ENCODE measurements around the gene NFAM1. TPM values are rescaled to one million over a fixed set of nuclear protein-coding genes. Genes with fewer than 3 reads are reported as not detected.

NFAM1 gene
- total RNA-seq, 5 donors from 2014 or later (not counting 1 experiment from before 2014, with no cell fraction given) = 0.07 to 0.32 (median 0.18) TPM

DNA sequence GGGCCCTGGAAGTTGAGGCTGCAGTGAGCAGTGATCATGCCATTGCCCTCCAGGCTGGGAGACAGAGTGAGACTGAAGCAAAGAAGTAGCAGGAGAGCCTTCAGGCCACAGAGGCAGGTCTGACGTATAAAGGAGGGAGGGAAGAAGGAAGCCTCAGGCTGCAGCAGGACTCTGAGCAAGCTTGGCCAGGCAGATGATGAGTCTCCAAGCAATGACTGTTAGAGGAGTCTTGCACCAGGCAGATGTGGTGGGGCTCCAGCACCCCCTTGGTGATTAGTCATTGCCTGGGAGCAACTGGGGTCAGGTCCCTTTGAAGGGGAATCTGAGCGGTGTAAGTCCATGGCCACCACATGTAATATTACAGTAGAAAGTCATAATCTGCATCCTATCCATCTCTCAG lies 36.6 kb upstream of the NFAM1 start:
- no peak overlapping the region for H3K27ac Mint-ChIP-seq
- H3K4me3 Mint-ChIP-seq = no peak overlapping the region
- peaks cover 0 to 13% of the 10 kb centered on the region in 2 experiments for H3K27me3 ChIP-seq (replicated peaks in 1 of 2; ENCODE audit: control insufficient read depth in 2 of 2, extremely low read depth in 1 of 2, insufficient read depth in 2 of 2, low read length in 1 of 2)
- 78% methylated on average over 1 of the region's 2 CpGs for WGBS (ENCODE audit: insufficient coverage)
- no peak overlapping the region for H3K4me3 ChIP-seq (ENCODE audit: control insufficient read depth in 1 of 2, extremely low read depth in 1 of 2, low read length in 1 of 2)
- no peaks in the 10 kb centered on the region for H3K9me3 ChIP-seq
- ChIA-PET CTCF (no interaction called here), POLR2A (no interaction called here)
- H3K4me1 ChIP-seq (ENCODE audit: control insufficient read depth in 1 of 2, extremely low read depth in 1 of 2, insufficient read depth in 2 of 2, low read length in 2 of 2) = no peaks in the 10 kb centered on the region
- no peak for DNase-seq
- H3K27me3 Mint-ChIP-seq = peaks cover 6 to 9% of the 10 kb centered on the region in 2 donors
- no peaks in the 10 kb centered on the region for H3K36me3 ChIP-seq (ENCODE audit: control insufficient read depth in 2 of 2, extremely low read depth in 1 of 2, insufficient read depth in 1 of 2, low read length in 1 of 2)
- ATAC-seq (replicated peaks in 1 of 4) = no peak
- no peaks in the 10 kb centered on the region for H3K9me3 Mint-ChIP-seq
- no peaks in the 10 kb centered on the region for H3K4me1 Mint-ChIP-seq
- no peak overlapping the region for H3K27ac ChIP-seq (ENCODE audit: low read length)
- no peaks in the 10 kb centered on the region for H3K36me3 Mint-ChIP-seq

- Mint-ChIP-seq H3K27ac (no peak overlapping the region), H3K4me1 (peaks cover 0 to 8% (median 0%) of the 10 kb centered on the region in 3 donors), H3K36me3 (no peaks in the 10 kb centered on the region), H3K27me3 (peaks cover 22 to 40% of the 10 kb centered on the region in 2 donors), H3K4me3 (no peak overlapping the region), H3K9me3 (no peaks in the 10 kb centered on the region)
- Histone ChIP-seq H3K9me3 (no peaks in the 10 kb centered on the region), H3K27ac (ENCODE audit: low read length) (no peak overlapping the region), H3K4me3 (ENCODE audit: control insufficient read depth in 1 of 2, extremely low read depth in 1 of 2, low read length in 1 of 2) (no peak overlapping the region), H3K36me3 (ENCODE audit: control insufficient read depth in 2 of 2, extremely low read depth in 1 of 2, insufficient read depth in 1 of 2, low read length in 1 of 2) (no peaks in the 10 kb centered on the region), H3K27me3 (replicated peaks in 1 of 2; ENCODE audit: control insufficient read depth in 2 of 2, extremely low read depth in 1 of 2, insufficient read depth in 2 of 2, low read length in 1 of 2) (peaks cover 0 to 37% of the 10 kb centered on the region in 2 experiments), H3K4me1 (ENCODE audit: control insufficient read depth in 1 of 2, extremely low read depth in 1 of 2, insufficient read depth in 2 of 2, low read length in 2 of 2) (no peaks in the 10 kb centered on the region)
- DNase-seq (no peak), ATAC-seq (replicated peaks in 1 of 4) (no peak)
- ChIA-PET POLR2A (no interaction called here), CTCF (interaction anchor here in 1 of 2 donors (0.6 kb wide), 1 partner anchor 291 kb away, joined by 3 read pairs; no protein-coding TSS in a partner anchor)
- no CpG with 5 or more reads among the region's 1 CpG for WGBS (ENCODE audit: insufficient coverage)
Observed at GRCh38 chr22:42462016-42462415, 29.8 kb upstream of the NFAM1 start.

- peaks cover 0 to 34% of the 10 kb centered on the region in 2 experiments for H3K27me3 ChIP-seq (replicated peaks in 1 of 2; ENCODE audit: control insufficient read depth in 2 of 2, extremely low read depth in 1 of 2, insufficient read depth in 2 of 2, low read length in 1 of 2)
- Mint-ChIP-seq H3K4me3 (no peak overlapping the region), H3K9me3 (no peaks in the 10 kb centered on the region), H3K4me1 (peaks cover 0 to 8% (median 0%) of the 10 kb centered on the region in 3 donors), H3K27me3 (peaks cover 22 to 40% of the 10 kb centered on the region in 2 donors), H3K36me3 (no peaks in the 10 kb centered on the region), H3K27ac (no peak overlapping the region)
- no peaks in the 10 kb centered on the region for H3K9me3 ChIP-seq
- CTCF ChIA-PET = interaction anchor here in 1 of 2 donors (0.6 kb wide), 1 partner anchor 89 kb away, joined by 3 read pairs; no protein-coding TSS in a partner anchor
- DNase-seq = no peak
- H3K4me3 ChIP-seq (ENCODE audit: control insufficient read depth in 1 of 2, extremely low read depth in 1 of 2, low read length in 1 of 2) = no peak overlapping the region
- WGBS (ENCODE audit: insufficient coverage) = 81% methylated on average over 2 of the region's 3 CpGs
- no peaks in the 10 kb centered on the region for H3K36me3 ChIP-seq (ENCODE audit: control insufficient read depth in 2 of 2, extremely low read depth in 1 of 2, insufficient read depth in 1 of 2, low read length in 1 of 2)
- ATAC-seq (replicated peaks in 1 of 4) = no peak
- no peaks in the 10 kb centered on the region for H3K4me1 ChIP-seq (ENCODE audit: control insufficient read depth in 1 of 2, extremely low read depth in 1 of 2, insufficient read depth in 2 of 2, low read length in 2 of 2)
- no peak overlapping the region for H3K27ac ChIP-seq (ENCODE audit: low read length)
- POLR2A ChIA-PET = no interaction called here
Observed at GRCh38 chr22:42461511-42461910, 29.3 kb upstream of the NFAM1 start.

DNA sequence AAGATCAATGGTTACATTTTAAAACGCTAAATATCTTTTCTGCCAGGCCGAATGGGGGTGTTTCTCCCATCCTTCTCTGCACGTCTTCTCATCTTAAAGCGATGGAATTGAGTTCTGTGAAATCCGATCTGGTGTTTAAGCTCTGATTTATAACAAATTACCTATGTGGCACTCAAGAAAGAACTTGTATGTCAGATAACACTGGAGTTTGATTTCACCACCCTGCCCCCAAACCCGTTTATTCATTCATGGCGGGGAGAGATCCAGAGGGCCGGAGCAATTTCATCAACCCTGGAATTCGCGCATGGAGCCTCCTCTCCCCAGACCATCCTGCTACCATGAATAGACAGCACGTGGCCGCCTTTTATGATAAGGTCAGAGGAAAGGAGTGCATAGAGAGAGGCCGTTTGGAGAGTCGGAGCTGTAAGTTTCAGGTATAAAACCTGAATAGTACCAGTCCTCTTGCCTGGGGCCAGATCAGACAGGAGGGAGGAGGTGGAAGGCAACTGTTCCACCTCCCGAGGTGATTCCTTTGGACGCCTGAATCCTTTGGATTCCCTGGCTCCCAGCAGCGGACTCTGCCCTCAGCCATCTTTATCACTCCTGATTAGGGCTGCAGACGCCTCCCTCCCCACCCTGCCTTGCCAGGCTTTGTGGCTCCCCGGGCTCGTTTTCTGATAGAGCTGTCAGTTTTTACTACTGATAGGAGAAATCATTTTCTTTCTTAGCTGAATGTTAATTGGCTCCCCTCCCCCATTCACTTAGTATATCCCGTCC lies 27.3 kb upstream of the NFAM1 start:
- H3K4me3 Mint-ChIP-seq = no peak overlapping the region
- H3K27ac Mint-ChIP-seq = no peak overlapping the region
- no peaks in the 10 kb centered on the region for H3K36me3 Mint-ChIP-seq
- peaks cover 0 to 30% of the 10 kb centered on the region in 2 experiments for H3K27me3 ChIP-seq (replicated peaks in 1 of 2; ENCODE audit: control insufficient read depth in 2 of 2, extremely low read depth in 1 of 2, insufficient read depth in 2 of 2, low read length in 1 of 2)
- no peaks in the 10 kb centered on the region for H3K4me1 ChIP-seq (ENCODE audit: control insufficient read depth in 1 of 2, extremely low read depth in 1 of 2, insufficient read depth in 2 of 2, low read length in 2 of 2)
- peaks cover 0 to 8% (median 0%) of the 10 kb centered on the region in 3 donors for H3K4me1 Mint-ChIP-seq
- POLR2A ChIA-PET = no interaction called here
- H3K9me3 ChIP-seq = no peaks in the 10 kb centered on the region
- no peak for DNase-seq
- no peaks in the 10 kb centered on the region for H3K9me3 Mint-ChIP-seq
- CTCF ChIA-PET = no interaction called here
- peaks cover 22 to 38% of the 10 kb centered on the region in 2 donors for H3K27me3 Mint-ChIP-seq
- H3K36me3 ChIP-seq (ENCODE audit: control insufficient read depth in 2 of 2, extremely low read depth in 1 of 2, insufficient read depth in 1 of 2, low read length in 1 of 2) = no peaks in the 10 kb centered on the region
- ATAC-seq (replicated peaks in 1 of 4) = no peak
- WGBS (ENCODE audit: insufficient coverage) = 63% methylated on average over 8 of the region's 21 CpGs
- no peak overlapping the region for H3K27ac ChIP-seq (ENCODE audit: low read length)
- H3K4me3 ChIP-seq (ENCODE audit: control insufficient read depth in 1 of 2, extremely low read depth in 1 of 2, low read length in 1 of 2) = no peak overlapping the region

GRCh38 chr22:42452916-42453315 lies 20.7 kb upstream of the NFAM1 start:
- Mint-ChIP-seq H3K36me3 (no peaks in the 10 kb centered on the region), H3K4me1 (no peaks in the 10 kb centered on the region), H3K9me3 (no peaks in the 10 kb centered on the region), H3K27me3 (peaks cover 4 to 15% of the 10 kb centered on the region in 2 donors), H3K27ac (no peak overlapping the region), H3K4me3 (no peak overlapping the region)
- H3K9me3 ChIP-seq = no peaks in the 10 kb centered on the region
- CTCF ChIA-PET = no interaction called here
- no peak overlapping the region for H3K27ac ChIP-seq (ENCODE audit: low read length)
- POLR2A ChIA-PET = no interaction called here
- no peak overlapping the region for H3K4me3 ChIP-seq (ENCODE audit: control insufficient read depth in 1 of 2, extremely low read depth in 1 of 2, low read length in 1 of 2)
- no peaks in the 10 kb centered on the region for H3K4me1 ChIP-seq (ENCODE audit: control insufficient read depth in 1 of 2, extremely low read depth in 1 of 2, insufficient read depth in 2 of 2, low read length in 2 of 2)
- DNase-seq (no peak), ATAC-seq (replicated peaks in 1 of 4) (no peak)
- peaks cover 0 to 32% of the 10 kb centered on the region in 2 experiments for H3K27me3 ChIP-seq (replicated peaks in 1 of 2; ENCODE audit: control insufficient read depth in 2 of 2, extremely low read depth in 1 of 2, insufficient read depth in 2 of 2, low read length in 1 of 2)
- 63% methylated on average over 6 of the region's 6 CpGs for WGBS (ENCODE audit: insufficient coverage)
- H3K36me3 ChIP-seq (ENCODE audit: control insufficient read depth in 2 of 2, extremely low read depth in 1 of 2, insufficient read depth in 1 of 2, low read length in 1 of 2) = no peaks in the 10 kb centered on the region

DNA sequence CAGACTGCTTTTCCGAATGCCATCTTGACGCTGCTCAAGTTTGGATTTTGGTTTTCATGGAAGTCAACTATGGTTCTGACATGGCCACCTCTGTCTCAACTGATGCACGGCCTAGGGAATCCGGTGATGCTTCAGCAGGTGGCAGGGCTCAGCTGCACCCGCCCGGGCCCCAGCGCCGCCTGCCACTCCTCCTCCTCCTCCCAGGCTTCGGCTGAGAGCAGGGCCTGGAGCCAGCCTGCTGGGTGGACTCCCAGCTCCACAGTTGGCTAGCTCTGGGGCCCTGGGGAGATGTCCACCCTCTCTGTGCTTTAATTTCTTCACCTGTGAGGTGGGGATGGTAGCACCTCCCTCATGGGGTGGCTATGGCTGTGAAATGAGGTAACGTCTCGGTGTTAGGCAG lies 20.3 kb upstream of the NFAM1 start:
- ChIA-PET POLR2A (no interaction called here), CTCF (no interaction called here)
- Histone ChIP-seq H3K27me3 (replicated peaks in 1 of 2; ENCODE audit: control insufficient read depth in 2 of 2, extremely low read depth in 1 of 2, insufficient read depth in 2 of 2, low read length in 1 of 2) (peaks cover 0 to 30% of the 10 kb centered on the region in 2 experiments), H3K4me3 (ENCODE audit: control insufficient read depth in 1 of 2, extremely low read depth in 1 of 2, low read length in 1 of 2) (no peak overlapping the region), H3K27ac (ENCODE audit: low read length) (no peak overlapping the region), H3K9me3 (no peaks in the 10 kb centered on the region), H3K4me1 (ENCODE audit: control insufficient read depth in 1 of 2, extremely low read depth in 1 of 2, insufficient read depth in 2 of 2, low read length in 2 of 2) (no peaks in the 10 kb centered on the region), H3K36me3 (ENCODE audit: control insufficient read depth in 2 of 2, extremely low read depth in 1 of 2, insufficient read depth in 1 of 2, low read length in 1 of 2) (no peaks in the 10 kb centered on the region)
- Mint-ChIP-seq H3K9me3 (no peaks in the 10 kb centered on the region), H3K27ac (no peak overlapping the region), H3K27me3 (peaks cover 4 to 14% of the 10 kb centered on the region in 2 donors), H3K4me1 (no peaks in the 10 kb centered on the region), H3K36me3 (no peaks in the 10 kb centered on the region), H3K4me3 (no peak overlapping the region)
- WGBS (ENCODE audit: insufficient coverage) = 92% methylated on average over 9 of the region's 11 CpGs
- DNase-seq = no peak
- no peak for ATAC-seq (replicated peaks in 1 of 4)
